WTC11 (cell line): ENCODE data around the gene GPATCH3. TPM values are rescaled to one million over a fixed set of nuclear protein-coding genes. Genes with fewer than 3 reads are reported as not detected.

Experiments
- AR ChIP-seq: fragments of 250-450 bp; sonication (Bioruptor Pico); IDR thresholded peaks from 2 replicates; pipeline ENCODE4 v1.9.0; 2021; ENCODE audit warnings: mild to moderate bottlenecking
- EMX1 ChIP-seq: fragments of 250-450 bp; sonication (Bioruptor Pico); IDR thresholded peaks from 2 replicates; pipeline ENCODE4 v1.8.0; 2021; ENCODE audit warnings: mild to moderate bottlenecking
- ESRRA ChIP-seq: sonication (generic); formaldehyde crosslinking; IDR thresholded peaks from 2 replicates; pipeline ENCODE4 v1.8.1; 2022; ENCODE audit warnings: mild to moderate bottlenecking, missing genetic modification reagents, borderline replicate concordance
- ETV6 ChIP-seq: sonication (generic); formaldehyde crosslinking; IDR thresholded peaks from 2 replicates; pipeline ENCODE4 v1.8.1; 2022; ENCODE audit warnings: mild to moderate bottlenecking, missing genetic modification reagents
- FOXJ3 ChIP-seq: sonication (generic); formaldehyde crosslinking; IDR thresholded peaks from 2 replicates; pipeline ENCODE4 v1.9.0; 2021; ENCODE audit warnings: missing genetic modification reagents, mild to moderate bottlenecking, borderline replicate concordance
- FOXK1 ChIP-seq: sonication (generic); formaldehyde crosslinking; IDR thresholded peaks from 2 replicates; pipeline ENCODE4 v1.8.0; 2022; ENCODE audit warnings: mild to moderate bottlenecking, moderate library complexity, missing genetic modification reagents
- GRHL2 ChIP-seq: fragments of 250-450 bp; sonication (Bioruptor Pico); IDR thresholded peaks from 2 replicates; pipeline ENCODE4 v1.8.0; 2022; ENCODE audit warnings: mild to moderate bottlenecking, moderate library complexity; ENCODE audit not compliant: insufficient replicate concordance, severe bottlenecking
- GTF2I ChIP-seq: fragments of 250-450 bp; sonication (Bioruptor Pico); conservative IDR thresholded peaks from 2 replicates; pipeline ENCODE4 v1.4.0; 2021; ENCODE audit warnings: mild to moderate bottlenecking
- HMGA2 ChIP-seq: fragments of 250-450 bp; sonication (Bioruptor Pico); IDR thresholded peaks from 2 replicates; pipeline ENCODE4 v1.4.0; 2021; ENCODE audit warnings: mild to moderate bottlenecking, moderate library complexity
- IRF1 ChIP-seq: sonication (generic); formaldehyde crosslinking; IDR thresholded peaks from 2 replicates; pipeline ENCODE4 v1.8.0; 2023; ENCODE audit warnings: missing genetic modification reagents
- JUN ChIP-seq: sonication (generic); formaldehyde crosslinking; IDR thresholded peaks from 2 replicates; pipeline ENCODE4 v1.8.0; 2023; ENCODE audit warnings: mild to moderate bottlenecking, missing genetic modification reagents
- MXD4 ChIP-seq: fragments of 250-450 bp; sonication (Bioruptor Pico); IDR thresholded peaks from 2 replicates; pipeline ENCODE4 v1.8.0; 2021; ENCODE audit warnings: mild to moderate bottlenecking, moderate library complexity, borderline replicate concordance
- MYBL2 ChIP-seq: sonication (generic); formaldehyde crosslinking; IDR thresholded peaks from 2 replicates; pipeline ENCODE4 v1.8.1; 2023; ENCODE audit warnings: mild to moderate bottlenecking, moderate library complexity, missing genetic modification reagents
- NR1H2 ChIP-seq: sonication (generic); formaldehyde crosslinking; IDR thresholded peaks from 2 replicates; pipeline ENCODE4 v1.9.0; 2021; ENCODE audit warnings: mild to moderate bottlenecking, moderate library complexity, missing genetic modification reagents
- NR2C2 ChIP-seq: sonication (generic); formaldehyde crosslinking; IDR thresholded peaks from 2 replicates; pipeline ENCODE4 v1.8.0; 2022; ENCODE audit warnings: mild to moderate bottlenecking, missing genetic modification reagents
- SMAD3 ChIP-seq: sonication (generic); formaldehyde crosslinking; IDR thresholded peaks from 2 replicates; pipeline ENCODE4 v1.8.0; 2022; ENCODE audit warnings: missing genetic modification reagents, mild to moderate bottlenecking, borderline replicate concordance
- SOX15 ChIP-seq: fragments of 250-450 bp; sonication (Bioruptor Pico); IDR thresholded peaks from 2 replicates; pipeline ENCODE4 v1.9.0; 2021; ENCODE audit warnings: mild to moderate bottlenecking
- TP53 ChIP-seq: sonication (generic); formaldehyde crosslinking; IDR thresholded peaks from 2 replicates; pipeline ENCODE4 v1.8.1; 2023; ENCODE audit warnings: mild to moderate bottlenecking, missing genetic modification reagents
- USF1 ChIP-seq: sonication (generic); formaldehyde crosslinking; IDR thresholded peaks from 2 replicates; pipeline ENCODE4 v1.8.0; 2022; ENCODE audit warnings: mild to moderate bottlenecking, missing genetic modification reagents
- ZBTB43 ChIP-seq: sonication (generic); formaldehyde crosslinking; IDR thresholded peaks from 2 replicates; pipeline ENCODE4 v1.8.1; 2023; ENCODE audit warnings: mild to moderate bottlenecking, missing genetic modification reagents
- ZNF219 ChIP-seq: sonication (generic); formaldehyde crosslinking; IDR thresholded peaks from 2 replicates; pipeline ENCODE4 v1.8.0; 2023; ENCODE audit warnings: missing genetic modification reagents, mild to moderate bottlenecking, borderline replicate concordance
- ZNF281 ChIP-seq: sonication (generic); formaldehyde crosslinking; IDR thresholded peaks from 2 replicates; pipeline ENCODE4 v1.8.0; 2023; ENCODE audit warnings: mild to moderate bottlenecking, missing genetic modification reagents
- ZNF396 ChIP-seq: fragments of 250-450 bp; sonication (Bioruptor Pico); IDR thresholded peaks from 2 replicates; pipeline ENCODE4 v1.8.0; 2021; ENCODE audit warnings: mild to moderate bottlenecking, moderate library complexity, borderline replicate concordance
- ZNF416 ChIP-seq: fragments of 250-450 bp; sonication (Bioruptor Pico); IDR thresholded peaks from 2 replicates; pipeline ENCODE4 v1.9.0; 2021; ENCODE audit warnings: mild to moderate bottlenecking, inconsistent platforms
- total RNA-seq: library from RNA; stranded (reverse); gene quantifications from 3 replicates; pipeline ENCODE4 v1.2.3, GENCODE V29; 2021
- TF ChIP-seq, protein P1 (sequence below): fragments of 250-450 bp; sonication (Bioruptor Pico); IDR thresholded peaks from 2 replicates; pipeline ENCODE4 v1.9.0; 2021; ENCODE audit warnings: mild to moderate bottlenecking
- TF ChIP-seq, protein P2 (sequence below): sonication (generic); formaldehyde crosslinking; IDR thresholded peaks from 2 replicates; pipeline ENCODE4 v1.8.1; 2023; ENCODE audit warnings: mild to moderate bottlenecking, missing genetic modification reagents, moderate library complexity

GPATCH3 gene
- total RNA-seq, 1 experiment from 2014 or later: 19.2 TPM

- TF ChIP-seq, protein P1, sequence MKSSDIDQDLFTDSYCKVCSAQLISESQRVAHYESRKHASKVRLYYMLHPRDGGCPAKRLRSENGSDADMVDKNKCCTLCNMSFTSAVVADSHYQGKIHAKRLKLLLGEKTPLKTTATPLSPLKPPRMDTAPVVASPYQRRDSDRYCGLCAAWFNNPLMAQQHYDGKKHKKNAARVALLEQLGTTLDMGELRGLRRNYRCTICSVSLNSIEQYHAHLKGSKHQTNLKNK (CRISPR knock-in tag): no peak
- TF ChIP-seq USF1 (CRISPR knock-in tag) (peak; percentile 52), GRHL2 (CRISPR knock-in tag) (no peak), SOX15 (CRISPR knock-in tag) (no peak), HMGA2 (CRISPR knock-in tag) (no peak), ZNF219 (peak; percentile 76; the same call in 1 of the 2 replicates), ETV6 (peak; percentile 69; the same call in 1 of the 2 replicates), MXD4 (no peak), AR (CRISPR knock-in tag) (no peak), NR2C2 (no peak), EMX1 (CRISPR knock-in tag) (peak; percentile 75; the same call in 1 of the 2 replicates), MYBL2 (CRISPR knock-in tag) (peak; percentile 84; the same call in 1 of the 2 replicates), NR1H2 (no peak), IRF1 (CRISPR knock-in tag) (no peak), TP53 (no peak), JUN (CRISPR knock-in tag) (peak; percentile 83; the same call in 1 of the 2 replicates), SMAD3 (CRISPR knock-in tag) (peak; percentile 87), ZNF416 (no peak), ESRRA (no peak; the same call in 1 of the 2 replicates), ZNF281 (CRISPR knock-in tag) (no peak), FOXJ3 (CRISPR knock-in tag) (no peak), GTF2I (CRISPR knock-in tag) (peak; percentile 61; the same call in 1 of the 2 replicates), ZNF396 (no peak), FOXK1 (no peak), ZBTB43 (CRISPR knock-in tag) (0 out of 2 replicates have a peak, but pooled peaks have one; percentile 60)
- TF ChIP-seq, protein P2, sequence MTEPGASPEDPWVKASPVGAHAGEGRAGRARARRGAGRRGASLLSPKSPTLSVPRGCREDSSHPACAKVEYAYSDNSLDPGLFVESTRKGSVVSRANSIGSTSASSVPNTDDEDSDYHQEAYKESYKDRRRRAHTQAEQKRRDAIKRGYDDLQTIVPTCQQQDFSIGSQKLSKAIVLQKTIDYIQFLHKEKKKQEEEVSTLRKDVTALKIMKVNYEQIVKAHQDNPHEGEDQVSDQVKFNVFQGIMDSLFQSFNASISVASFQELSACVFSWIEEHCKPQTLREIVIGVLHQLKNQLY (CRISPR knock-in tag): peak; percentile 91; the same call in 1 of the 2 replicates
These were observed 10.5 kb downstream of the GPATCH3 start, which contains the start of gene GPN2 (continued) for GRCh38 chr1:26889551-26890466.
